ENCODE results near the gene MUTYH.

Gene MUTYH

GRCh38 chr1:45359882-45360513, 19.8 kb upstream of the MUTYH start:
- Mint-ChIP-seq H3K27ac (no peak overlapping the region), H3K4me3 (no peak overlapping the region), H3K36me3 (peaks cover 4% of the 10 kb centered on the region)

DNA sequence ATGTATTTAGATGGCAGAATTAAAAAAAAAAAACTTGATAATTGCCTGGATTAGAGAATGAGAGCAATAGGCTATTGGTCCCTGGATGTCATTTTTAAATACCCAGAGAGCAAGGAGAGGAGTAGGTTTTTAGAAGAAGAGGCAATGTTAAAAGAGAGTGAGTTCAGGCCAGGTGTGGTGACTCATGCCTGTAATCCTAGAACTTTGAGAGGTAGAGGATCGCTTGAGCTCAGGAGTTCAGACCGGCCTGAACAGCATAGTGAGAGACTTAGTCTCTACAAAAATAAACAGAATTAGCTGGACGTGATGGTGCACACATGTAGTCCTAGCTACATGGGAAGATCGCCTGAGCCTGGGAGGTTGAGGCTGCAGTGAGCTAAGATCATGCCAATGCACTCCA, 15.9 kb upstream of the MUTYH start:
- H3K27me3 Mint-ChIP-seq: no peaks in the 10 kb centered on the region
- H3K27ac Mint-ChIP-seq: no peak overlapping the region
- no peaks in the 10 kb centered on the region for H3K9me3 Mint-ChIP-seq
- H3K4me3 Mint-ChIP-seq: no peak overlapping the region
- H3K36me3 Mint-ChIP-seq: peaks cover 4% of the 10 kb centered on the region
- peaks cover 5% of the 10 kb centered on the region for H3K4me1 Mint-ChIP-seq

More at GRCh38 chr1:45359882-45360513, 19.8 kb upstream of the MUTYH start:
- Mint-ChIP-seq H3K9me3 (no peaks in the 10 kb centered on the region), H3K27me3 (no peaks in the 10 kb centered on the region), H3K4me1 (peaks cover 5% of the 10 kb centered on the region)

DNA sequence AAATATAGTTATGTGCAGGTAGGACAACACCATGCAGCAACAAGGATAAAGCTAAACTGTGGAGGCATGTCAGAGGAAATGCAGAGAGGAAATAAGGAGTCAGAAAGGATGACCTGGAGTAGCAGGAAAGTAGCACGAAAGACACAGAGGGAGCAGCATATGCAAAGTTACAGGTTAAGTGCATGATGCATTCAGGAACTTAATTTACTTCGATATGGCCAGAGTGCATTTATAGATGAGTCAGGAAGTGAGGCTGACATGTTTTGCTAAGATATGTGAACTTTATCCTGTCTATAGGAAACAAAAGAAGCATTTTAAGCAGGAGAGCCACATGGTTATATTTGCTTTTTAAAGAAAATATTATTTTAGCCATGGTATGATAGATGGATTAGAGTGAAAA, 15.4 kb upstream of the MUTYH start:
- Mint-ChIP-seq H3K4me1 (peaks cover 5% of the 10 kb centered on the region), H3K27me3 (no peaks in the 10 kb centered on the region), H3K36me3 (peaks cover 4% of the 10 kb centered on the region), H3K9me3 (no peaks in the 10 kb centered on the region), H3K4me3 (no peak overlapping the region), H3K27ac (no peak overlapping the region)

GRCh38 chr1:45354838-45355237, 14.6 kb upstream of the MUTYH start:
- Mint-ChIP-seq H3K27me3 (no peaks in the 10 kb centered on the region), H3K36me3 (peaks cover 4% of the 10 kb centered on the region), H3K27ac (no peak overlapping the region), H3K9me3 (no peaks in the 10 kb centered on the region), H3K4me1 (peaks cover 1% of the 10 kb centered on the region), H3K4me3 (no peak overlapping the region)

- Mint-ChIP-seq H3K4me3 (no peak overlapping the region), H3K27me3 (no peaks in the 10 kb centered on the region), H3K4me1 (no peaks in the 10 kb centered on the region), H3K27ac (no peak overlapping the region), H3K36me3 (peaks cover 4% of the 10 kb centered on the region), H3K9me3 (no peaks in the 10 kb centered on the region)
Observed at GRCh38 chr1:45353685-45354084, 13.4 kb upstream of the MUTYH start.

- H3K27ac Mint-ChIP-seq: no peak overlapping the region
Observed at GRCh38 chr1:45351508-45351907, 11.3 kb upstream of the MUTYH start.

GRCh38 chr1:45348966-45349677, 8.9 kb upstream of the MUTYH start:
- Mint-ChIP-seq H3K4me1 (no peaks in the 10 kb centered on the region), H3K27ac (peak overlapping the region; percentile 53), H3K4me3 (no peak overlapping the region), H3K9me3 (no peaks in the 10 kb centered on the region), H3K36me3 (peaks cover 2% of the 10 kb centered on the region), H3K27me3 (no peaks in the 10 kb centered on the region)

More at GRCh38 chr1:45351508-45351907, 11.3 kb upstream of the MUTYH start:
- no peaks in the 10 kb centered on the region for H3K9me3 Mint-ChIP-seq
- H3K27me3 Mint-ChIP-seq: no peaks in the 10 kb centered on the region
- H3K4me1 Mint-ChIP-seq: no peaks in the 10 kb centered on the region
- H3K36me3 Mint-ChIP-seq: peaks cover 4% of the 10 kb centered on the region
- H3K4me3 Mint-ChIP-seq: no peak overlapping the region

DNA sequence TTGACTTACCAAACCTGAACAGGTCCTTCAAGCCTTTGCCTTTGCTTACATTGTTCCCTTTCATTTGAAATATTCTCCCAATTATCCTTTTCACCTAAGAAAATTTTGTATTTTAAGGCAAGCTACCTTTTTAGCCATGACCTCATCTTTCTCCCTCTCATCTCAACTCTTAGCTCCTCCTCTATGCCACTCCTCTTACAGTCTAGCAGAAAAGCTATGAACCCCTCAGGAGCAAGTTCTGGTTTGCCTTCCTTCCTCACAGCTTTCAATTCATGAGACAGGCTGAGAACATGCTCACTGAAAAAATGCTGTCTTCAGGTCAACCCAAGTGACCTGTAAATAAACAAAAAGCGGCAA, 8.3 kb upstream of the MUTYH start:
- Mint-ChIP-seq H3K9me3 (no peaks in the 10 kb centered on the region), H3K4me3 (no peak overlapping the region), H3K4me1 (no peaks in the 10 kb centered on the region), H3K36me3 (peaks cover 2% of the 10 kb centered on the region), H3K27me3 (no peaks in the 10 kb centered on the region), H3K27ac (no peak overlapping the region)

DNA sequence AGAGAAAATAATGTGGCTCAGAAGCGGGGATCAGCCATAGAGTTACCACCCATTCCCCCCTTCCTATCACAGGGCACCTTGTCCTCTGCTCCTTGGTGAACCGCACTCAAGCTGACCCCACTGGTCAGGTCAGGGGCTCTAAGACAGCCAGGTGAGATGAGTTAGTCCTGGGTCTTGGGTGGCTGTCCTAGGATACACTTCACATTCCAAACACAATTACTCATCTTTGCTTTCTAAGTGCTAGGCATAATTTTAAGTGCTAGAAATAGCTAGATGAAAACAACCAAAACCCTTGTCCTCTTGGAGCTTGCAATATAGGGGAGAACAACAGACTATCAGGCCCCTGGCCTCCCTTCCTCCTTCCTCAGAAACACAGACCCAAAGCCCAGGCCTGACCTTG, 7.8 kb upstream of the MUTYH start:
- H3K36me3 Mint-ChIP-seq: peaks cover 2% of the 10 kb centered on the region
- H3K27ac Mint-ChIP-seq: no peak overlapping the region
- no peaks in the 10 kb centered on the region for H3K9me3 Mint-ChIP-seq
- H3K4me3 Mint-ChIP-seq: no peak overlapping the region
- H3K27me3 Mint-ChIP-seq: no peaks in the 10 kb centered on the region
- no peaks in the 10 kb centered on the region for H3K4me1 Mint-ChIP-seq

DNA sequence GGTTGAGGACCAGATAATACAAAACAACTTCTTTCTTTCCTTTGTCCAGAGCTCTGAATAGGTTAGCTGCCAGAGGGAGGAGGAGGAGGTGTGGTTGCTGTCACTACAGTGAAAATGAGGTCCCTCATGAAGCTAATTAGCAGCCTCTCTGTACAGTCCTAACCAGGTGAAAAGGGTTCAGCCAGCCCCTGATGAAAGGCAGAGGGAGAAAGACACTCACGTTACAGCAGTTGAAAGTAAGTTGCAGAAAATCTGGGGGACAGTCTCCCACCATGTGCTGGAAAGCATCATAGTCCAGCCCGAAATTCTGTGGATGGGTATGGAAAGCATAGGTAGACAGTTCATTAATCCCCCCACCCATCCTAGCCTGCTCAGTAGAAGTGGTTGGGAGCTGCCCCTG, 6.2 kb upstream of the MUTYH start:
- Mint-ChIP-seq H3K4me3 (no peak overlapping the region), H3K9me3 (no peaks in the 10 kb centered on the region), H3K36me3 (peaks cover 2% of the 10 kb centered on the region), H3K27ac (no peak overlapping the region), H3K27me3 (no peaks in the 10 kb centered on the region), H3K4me1 (peaks cover 6% of the 10 kb centered on the region)

DNA sequence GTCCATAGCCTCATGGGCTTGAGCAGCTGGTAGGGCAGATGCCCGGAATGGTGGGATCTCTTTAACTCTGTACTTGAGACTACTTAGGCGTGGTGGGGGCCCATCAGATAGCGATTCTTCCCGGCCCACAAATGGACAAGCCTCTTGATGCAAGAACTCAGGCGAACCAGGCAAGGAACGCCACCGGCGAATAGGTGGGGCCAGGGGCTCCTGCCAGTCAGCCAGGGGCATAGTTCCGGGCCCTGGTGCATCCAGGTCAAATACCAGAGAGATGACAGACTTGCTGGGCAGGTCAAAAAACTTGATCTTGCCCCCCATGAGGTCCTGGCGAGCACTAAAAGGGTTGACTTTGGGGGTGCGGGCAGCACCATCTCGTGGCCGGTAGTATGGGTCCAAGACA, 4.8 kb upstream of the MUTYH start:
- H3K9me3 Mint-ChIP-seq: no peaks in the 10 kb centered on the region
- no peak overlapping the region for H3K27ac Mint-ChIP-seq
- no peak overlapping the region for H3K4me3 Mint-ChIP-seq
- H3K27me3 Mint-ChIP-seq: no peaks in the 10 kb centered on the region
- peaks cover 14% of the 10 kb centered on the region for H3K4me1 Mint-ChIP-seq
- H3K36me3 Mint-ChIP-seq: peaks cover 4% of the 10 kb centered on the region

DNA sequence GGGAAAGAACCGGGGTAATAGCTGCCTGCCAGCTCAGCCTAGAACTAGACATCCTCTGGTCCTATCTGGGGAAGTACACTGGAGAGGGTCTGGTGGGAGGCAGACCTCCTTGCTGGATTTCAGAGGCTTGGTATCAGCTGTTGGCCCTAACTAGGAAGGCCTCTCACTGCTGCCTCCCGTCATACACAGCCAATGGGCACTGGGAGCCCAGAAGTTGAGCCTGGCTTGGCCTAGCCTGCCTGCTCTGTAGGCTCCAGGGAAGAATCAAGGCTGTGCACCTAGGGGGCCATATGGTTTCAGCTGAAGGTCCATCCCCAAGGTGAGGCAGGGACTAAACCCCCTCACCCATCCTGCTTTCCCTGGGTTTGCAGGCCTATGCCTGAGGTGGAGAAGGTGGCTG, 4.3 kb upstream of the MUTYH start:
- H3K4me1 Mint-ChIP-seq: peaks cover 18% of the 10 kb centered on the region
- H3K9me3 Mint-ChIP-seq: no peaks in the 10 kb centered on the region
- H3K27ac Mint-ChIP-seq: no peak overlapping the region
- H3K36me3 Mint-ChIP-seq: peaks cover 6% of the 10 kb centered on the region
- no peak overlapping the region for H3K4me3 Mint-ChIP-seq
- H3K27me3 Mint-ChIP-seq: no peaks in the 10 kb centered on the region

DNA sequence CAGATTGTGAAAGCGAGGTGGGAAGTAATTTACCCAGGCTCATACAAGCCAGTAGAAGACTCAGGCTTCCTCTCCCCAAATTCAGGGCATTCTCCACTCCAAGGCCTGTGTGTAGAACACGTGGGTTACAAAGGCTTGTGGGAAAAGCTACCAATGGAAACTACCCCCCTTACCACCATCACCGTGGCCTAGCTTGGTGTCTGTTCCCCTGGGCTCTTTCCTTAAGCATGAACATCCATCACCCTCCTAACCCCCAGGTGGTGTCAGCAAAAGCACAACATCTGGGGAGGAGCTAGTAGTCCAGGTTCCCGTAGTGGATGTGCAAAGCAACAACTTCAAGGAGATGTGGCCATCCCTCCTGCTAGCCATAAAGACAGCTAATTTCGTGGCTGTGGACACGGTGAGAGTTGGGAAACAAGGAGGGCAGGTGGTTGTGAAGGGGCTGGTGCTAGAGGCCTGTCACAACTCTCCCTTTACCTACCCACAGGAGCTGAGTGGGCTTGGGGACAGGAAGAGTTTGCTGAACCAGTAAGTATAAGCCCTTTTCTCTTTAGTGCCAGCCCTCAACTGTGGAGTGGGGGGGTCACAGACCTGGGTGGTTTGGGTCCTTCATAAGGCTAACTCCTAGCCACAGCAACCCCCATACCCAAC, 701 bp upstream of the MUTYH start:
- Mint-ChIP-seq H3K4me3 (peak overlapping the region; percentile 100), H3K27me3 (no peaks in the 10 kb centered on the region), H3K36me3 (peaks cover 8% of the 10 kb centered on the region), H3K27ac (peak overlapping the region; percentile 100), H3K4me1 (peaks cover 47% of the 10 kb centered on the region), H3K9me3 (no peaks in the 10 kb centered on the region)

DNA sequence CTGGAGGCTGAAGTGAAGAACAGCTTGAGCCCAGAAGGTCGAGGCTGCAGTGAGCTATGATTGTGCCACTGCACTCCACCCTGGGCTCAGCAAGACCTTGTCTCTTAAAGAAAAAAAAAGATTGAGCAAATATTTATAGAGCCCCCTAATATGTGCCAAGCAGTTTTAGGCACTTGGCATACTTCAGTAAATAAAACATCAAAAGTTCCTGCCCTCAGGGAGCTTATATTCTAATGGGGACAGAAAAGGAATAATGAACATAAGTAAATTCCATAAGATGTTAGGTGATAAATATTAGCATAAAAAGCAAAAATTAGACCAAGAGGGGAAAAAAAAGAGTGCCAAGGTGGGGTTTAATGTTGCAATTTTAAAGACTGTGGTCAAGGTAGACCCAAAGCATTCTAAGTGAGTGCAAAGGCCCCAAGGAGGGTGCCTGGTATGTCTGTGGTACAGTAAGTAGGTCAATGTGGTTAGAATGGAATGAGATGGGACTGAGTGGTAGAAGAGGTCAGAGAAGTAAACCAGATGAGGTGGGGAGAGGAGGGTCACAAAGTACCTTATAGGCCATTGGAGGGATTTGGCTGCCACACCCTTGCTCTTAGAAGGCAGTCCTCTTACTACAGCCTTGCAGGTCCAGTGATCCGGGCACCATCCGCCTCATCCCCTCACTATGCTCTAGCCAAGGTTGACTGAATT, 2.5 kb downstream of the MUTYH start:
- Mint-ChIP-seq H3K4me1 (peaks cover 63% of the 10 kb centered on the region), H3K27ac (peak overlapping the region; percentile 63), H3K9me3 (no peaks in the 10 kb centered on the region), H3K4me3 (peak overlapping the region; percentile 100), H3K27me3 (no peaks in the 10 kb centered on the region), H3K36me3 (peaks cover 6% of the 10 kb centered on the region)

DNA sequence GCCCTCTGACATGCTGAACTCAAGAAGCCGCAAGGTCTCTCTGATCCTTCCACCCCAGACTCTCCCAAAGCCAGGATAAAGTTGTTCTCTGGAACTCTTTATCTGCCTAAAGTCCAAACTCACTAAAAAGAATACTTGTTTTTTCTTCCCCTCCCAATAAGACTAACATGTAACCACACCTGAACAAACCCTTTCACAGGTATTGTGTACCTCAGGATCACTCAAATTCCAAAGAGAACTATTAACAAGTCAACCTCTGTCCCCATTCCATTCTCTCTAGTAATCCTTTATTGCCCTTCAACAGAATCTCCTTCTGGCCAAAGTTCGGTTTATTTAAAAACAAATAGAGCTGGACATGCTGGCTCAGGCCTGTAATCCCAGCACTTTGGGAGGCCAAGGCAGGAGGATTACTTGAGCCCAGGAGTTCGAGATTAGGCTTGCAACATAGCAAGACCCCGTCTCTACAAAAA, 4.3 kb downstream of the MUTYH start:
- H3K27me3 Mint-ChIP-seq: no peaks in the 10 kb centered on the region
- H3K4me1 Mint-ChIP-seq: peaks cover 53% of the 10 kb centered on the region
- no peak overlapping the region for H3K4me3 Mint-ChIP-seq
- H3K36me3 Mint-ChIP-seq: peaks cover 6% of the 10 kb centered on the region
- no peak overlapping the region for H3K27ac Mint-ChIP-seq
- H3K9me3 Mint-ChIP-seq: no peaks in the 10 kb centered on the region

All from activated naive CD4-positive, alpha-beta T cell treated with anti-CD3 and anti-CD28 coated beads, Interleukin-2, amount 50 U/mL, for 24 hours (primary cell).